Activated T-helper 2 cell treated with anti-CD3 and anti-CD28 coated beads, Interferon-gamma antibody, Interleukin-2, Interleukin-4, amounts not matched to agents 10 μg/mL and 5 μg/mL and 100 μg/mL, durations not matched to agents 14 hours and 24 hours and 36 hours (primary cell): ENCODE measurements around the gene CHP2. TPM values are rescaled to one million over a fixed set of nuclear protein-coding genes. Genes with fewer than 3 reads are reported as not detected.
"Not testable (repeated sequence)": the region's sequence is repeated elsewhere in the genome, so short reads cannot be mapped to it uniquely, and the experiment has no call there.

Experiments used
- DNase-seq: peaks from one replicate; pipeline ENCODE4 v3.0.0; 2021; ENCODE audit warnings: low spot score
- H3K27ac Mint-ChIP-seq: one replicate; pipeline ENCODE4 v1.8.0; 2021; ENCODE audit warnings: mixed read lengths
- H3K27me3 Mint-ChIP-seq: one replicate; pipeline ENCODE4 v1.8.0; 2021; ENCODE audit warnings: low read depth, mixed read lengths
- H3K36me3 Mint-ChIP-seq: one replicate; pipeline ENCODE4 v1.8.0; 2021; ENCODE audit warnings: low read depth, mixed read lengths
- H3K4me1 Mint-ChIP-seq: one replicate; pipeline ENCODE4 v1.8.0; 2021; ENCODE audit warnings: low read depth, mixed read lengths
- H3K4me3 Mint-ChIP-seq: one replicate; pipeline ENCODE4 v1.8.0; 2021; ENCODE audit warnings: low read depth, mild to moderate bottlenecking, moderate library complexity, mixed read lengths
- H3K9me3 Mint-ChIP-seq: one replicate; pipeline ENCODE4 v1.8.0; 2021; ENCODE audit warnings: mixed read lengths
- intact Hi-C: fragments of 100-400 bp; cut with micrococcal nuclease; formaldehyde crosslinking; loops from one replicate; pipeline ENCODE4 v1.15.1; 2023
- total RNA-seq: library from RNA; stranded (reverse); gene quantifications from 2 replicates; pipeline ENCODE4 v1.2.3, GENCODE V29; 2022

The CHP2 gene
- total RNA-seq: not detected in 2 replicates

- DNase-seq: no peak
- Mint-ChIP-seq H3K9me3 (no peaks in the 10 kb centered on the region), H3K27me3 (peaks cover 48% of the 10 kb centered on the region), H3K27ac (no peak within 1 kb of the TSS), H3K36me3 (no peaks in the 10 kb centered on the region), H3K4me1 (no peaks in the 10 kb centered on the region), H3K4me3 (no peak within 1 kb of the TSS)
- intact Hi-C loops: no loop called here
Measured at GRCh38 chr16:23754594-23755483, at the start of gene CHP2. TSS of gene CHP2 (plus strand) at chr16:23755026. CDS start at chr16:23755050, 24 bp downstream.

GRCh38 chr16:23705517-23705902 lies 49.3 kb upstream of the CHP2 start:
- no peak overlapping the region for H3K27ac Mint-ChIP-seq
- H3K4me1 Mint-ChIP-seq: no peaks in the 10 kb centered on the region
- intact Hi-C loops: no loop called here
- peaks cover 23% of the 10 kb centered on the region for H3K9me3 Mint-ChIP-seq
- H3K27me3 Mint-ChIP-seq: peaks cover 2% of the 10 kb centered on the region
- no peak overlapping the region for H3K4me3 Mint-ChIP-seq
- no peaks in the 10 kb centered on the region for H3K36me3 Mint-ChIP-seq
- no peak for DNase-seq

- DNase-seq: no peak
- H3K4me1 Mint-ChIP-seq: no peaks in the 10 kb centered on the region
- H3K36me3 Mint-ChIP-seq: no peaks in the 10 kb centered on the region
- H3K27ac Mint-ChIP-seq: no peak overlapping the region
- peaks cover 6% of the 10 kb centered on the region for H3K27me3 Mint-ChIP-seq
- H3K9me3 Mint-ChIP-seq: peaks cover 23% of the 10 kb centered on the region
- no peak overlapping the region for H3K4me3 Mint-ChIP-seq
- intact Hi-C loops: no loop called here
Measured at GRCh38 chr16:23706439-23706838, 48.4 kb upstream of the CHP2 start.

- H3K4me3 Mint-ChIP-seq: no peak overlapping the region
- no peaks in the 10 kb centered on the region for H3K36me3 Mint-ChIP-seq
- DNase-seq: no peak
- no peak overlapping the region for H3K27ac Mint-ChIP-seq
- H3K27me3 Mint-ChIP-seq: peaks cover 17% of the 10 kb centered on the region
- peaks cover 10% of the 10 kb centered on the region for H3K9me3 Mint-ChIP-seq
- intact Hi-C loops: no loop called here
- H3K4me1 Mint-ChIP-seq: no peaks in the 10 kb centered on the region
Measured at GRCh38 chr16:23709536-23709935, 45.3 kb upstream of the CHP2 start.

- Mint-ChIP-seq H3K9me3 (peaks cover 10% of the 10 kb centered on the region), H3K36me3 (no peaks in the 10 kb centered on the region), H3K4me3 (no peak overlapping the region), H3K4me1 (no peaks in the 10 kb centered on the region), H3K27ac (no peak overlapping the region), H3K27me3 (peaks cover 21% of the 10 kb centered on the region)
- intact Hi-C loops: no loop called here
- no peak for DNase-seq
Measured at GRCh38 chr16:23710008-23710407, 44.8 kb upstream of the CHP2 start.

- no peak overlapping the region for H3K27ac Mint-ChIP-seq
- no peaks in the 10 kb centered on the region for H3K4me1 Mint-ChIP-seq
Measured at GRCh38 chr16:23710504-23710903, 44.3 kb upstream of the CHP2 start.

GRCh38 chr16:23711785-23712184 lies 43.0 kb upstream of the CHP2 start:
- no peaks in the 10 kb centered on the region for H3K4me1 Mint-ChIP-seq
- H3K4me3 Mint-ChIP-seq: no peak overlapping the region
- no peaks in the 10 kb centered on the region for H3K36me3 Mint-ChIP-seq
- H3K27ac Mint-ChIP-seq: no peak overlapping the region
- no peak for DNase-seq
- H3K27me3 Mint-ChIP-seq: peaks cover 27% of the 10 kb centered on the region
- H3K9me3 Mint-ChIP-seq: peaks cover 10% of the 10 kb centered on the region
- intact Hi-C loops: no loop called here

More at GRCh38 chr16:23710504-23710903, 44.3 kb upstream of the CHP2 start:
- no peak overlapping the region for H3K4me3 Mint-ChIP-seq
- intact Hi-C loops: no loop called here
- H3K9me3 Mint-ChIP-seq: peaks cover 10% of the 10 kb centered on the region
- peaks cover 21% of the 10 kb centered on the region for H3K27me3 Mint-ChIP-seq
- no peak for DNase-seq
- H3K36me3 Mint-ChIP-seq: no peaks in the 10 kb centered on the region

- Mint-ChIP-seq H3K4me1 (no peaks in the 10 kb centered on the region), H3K9me3 (peaks cover 10% of the 10 kb centered on the region), H3K27ac (no peak within 1 kb of the TSS), H3K27me3 (peaks cover 32% of the 10 kb centered on the region), H3K36me3 (no peaks in the 10 kb centered on the region), H3K4me3 (no peak within 1 kb of the TSS)
- no peak for DNase-seq
- intact Hi-C loops: no loop called here
Measured at GRCh38 chr16:23712976-23713375, 41.9 kb upstream of the CHP2 start, which contains the start of gene ERN2. TSS of gene ERN2 (minus strand) at chr16:23713222. CDS start at chr16:23713187, 35 bp downstream.

GRCh38 chr16:23716484-23716883 lies 38.3 kb upstream of the CHP2 start:
- H3K36me3 Mint-ChIP-seq: no peaks in the 10 kb centered on the region
- no peak overlapping the region for H3K27ac Mint-ChIP-seq
- H3K4me1 Mint-ChIP-seq: no peaks in the 10 kb centered on the region
- no peak overlapping the region for H3K4me3 Mint-ChIP-seq
- H3K9me3 Mint-ChIP-seq: no peaks in the 10 kb centered on the region
- intact Hi-C loops: no loop called here
- no peak for DNase-seq
- H3K27me3 Mint-ChIP-seq: peaks cover 37% of the 10 kb centered on the region

GRCh38 chr16:23722613-23723240 lies 32.1 kb upstream of the CHP2 start:
- H3K27me3 Mint-ChIP-seq: peaks cover 17% of the 10 kb centered on the region
- H3K27ac Mint-ChIP-seq, H3K4me3 Mint-ChIP-seq, intact Hi-C loops, DNase-seq, H3K4me1 Mint-ChIP-seq, H3K9me3 Mint-ChIP-seq, H3K36me3 Mint-ChIP-seq: not testable (repeated sequence)

GRCh38 chr16:23724096-23724784 lies 30.6 kb upstream of the CHP2 start:
- H3K27me3 Mint-ChIP-seq: peaks cover 12% of the 10 kb centered on the region
- peaks cover 4% of the 10 kb centered on the region for H3K4me1 Mint-ChIP-seq
- peaks cover 7% of the 10 kb centered on the region for H3K9me3 Mint-ChIP-seq
- H3K4me3 Mint-ChIP-seq: no peak overlapping the region
- H3K36me3 Mint-ChIP-seq: no peaks in the 10 kb centered on the region
- DNase-seq: no peak
- no peak overlapping the region for H3K27ac Mint-ChIP-seq
- intact Hi-C loops: no loop called here

- Mint-ChIP-seq H3K4me1 (peaks cover 4% of the 10 kb centered on the region), H3K27ac (no peak overlapping the region), H3K9me3 (peaks cover 7% of the 10 kb centered on the region), H3K4me3 (no peak overlapping the region), H3K27me3 (peaks cover 16% of the 10 kb centered on the region), H3K36me3 (no peaks in the 10 kb centered on the region)
- intact Hi-C loops: no loop called here
- no peak for DNase-seq
Measured at GRCh38 chr16:23724785-23725131, 30.1 kb upstream of the CHP2 start.

GRCh38 chr16:23726710-23727109 lies 28.1 kb upstream of the CHP2 start:
- peaks cover 7% of the 10 kb centered on the region for H3K9me3 Mint-ChIP-seq
- H3K4me1 Mint-ChIP-seq: peaks cover 4% of the 10 kb centered on the region
- no peak for DNase-seq
- peaks cover 10% of the 10 kb centered on the region for H3K27me3 Mint-ChIP-seq
- H3K27ac Mint-ChIP-seq: no peak overlapping the region
- intact Hi-C loops: no loop called here
- H3K36me3 Mint-ChIP-seq: no peaks in the 10 kb centered on the region
- no peak overlapping the region for H3K4me3 Mint-ChIP-seq
